LNCaP clone FGC (cell line): ENCODE data around the gene WNK2.

Experiments used
- DNase-seq: peaks from one replicate; pipeline ENCODE4 v3.0.0-alpha.2; 2011; ENCODE audit warnings: low read depth
- H3K4me3 ChIP-seq: 2 replicates; pipeline ENCODE4 v1.5.1; 2011; ENCODE audit warnings: mild to moderate bottlenecking, low read depth, low read length, control low read depth
- TF ChIP-seq, protein P1 (sequence below): IDR thresholded peaks from 2 replicates; pipeline ENCODE4 v1.5.1; 2012; ENCODE audit warnings: mild to moderate bottlenecking; ENCODE audit not compliant: control insufficient read depth, insufficient read depth; ENCODE audit errors: extremely low read depth

Gene WNK2

DNA sequence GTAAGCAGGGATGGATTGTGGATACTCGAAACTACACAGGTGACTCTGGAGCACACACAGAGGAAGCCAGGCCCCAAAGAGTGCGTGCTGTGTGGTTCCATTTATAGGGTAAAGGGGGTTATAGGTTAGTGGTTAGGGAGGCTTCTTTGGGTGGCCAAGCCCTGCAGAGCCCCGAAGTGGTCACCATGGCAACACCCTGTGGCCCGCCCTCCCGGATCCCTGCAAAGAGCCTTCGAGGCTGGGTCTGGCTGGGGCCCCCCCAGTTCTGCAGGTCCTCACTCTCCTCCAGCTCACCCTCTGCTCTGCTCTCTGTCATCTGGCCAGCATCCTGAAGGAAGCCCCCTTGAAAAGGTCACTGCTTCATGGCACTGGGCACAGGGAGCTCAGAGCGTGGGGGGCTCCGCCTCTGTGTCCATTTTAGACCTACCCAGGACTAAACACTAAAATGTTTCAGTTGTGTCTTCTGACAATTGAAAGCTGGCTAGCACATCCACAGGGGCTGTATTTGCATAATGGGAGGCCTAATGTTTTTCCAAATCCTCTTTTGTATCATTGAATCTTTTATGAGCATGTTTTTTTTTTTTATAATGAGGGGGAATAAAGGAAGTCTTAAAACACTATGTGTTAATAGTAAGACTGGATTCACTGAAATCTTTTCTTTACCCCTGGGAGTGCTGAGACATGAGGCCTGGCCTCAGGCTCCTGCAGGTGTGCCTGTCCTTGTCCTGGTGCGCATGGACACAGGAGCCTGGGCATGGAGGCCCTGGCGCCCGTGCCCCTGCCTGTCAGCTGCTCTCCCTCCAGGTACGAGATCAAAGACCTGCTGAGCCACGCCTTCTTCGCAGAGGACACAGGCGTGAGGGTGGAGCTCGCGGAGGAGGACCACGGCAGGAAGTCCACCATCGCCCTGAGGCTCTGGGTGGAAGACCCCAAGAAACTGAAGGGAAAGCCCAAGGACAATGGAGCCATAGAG, 55.3 kb downstream of the WNK2 start:
- no peak overlapping the region for H3K4me3 ChIP-seq
- TF ChIP-seq, protein P1, sequence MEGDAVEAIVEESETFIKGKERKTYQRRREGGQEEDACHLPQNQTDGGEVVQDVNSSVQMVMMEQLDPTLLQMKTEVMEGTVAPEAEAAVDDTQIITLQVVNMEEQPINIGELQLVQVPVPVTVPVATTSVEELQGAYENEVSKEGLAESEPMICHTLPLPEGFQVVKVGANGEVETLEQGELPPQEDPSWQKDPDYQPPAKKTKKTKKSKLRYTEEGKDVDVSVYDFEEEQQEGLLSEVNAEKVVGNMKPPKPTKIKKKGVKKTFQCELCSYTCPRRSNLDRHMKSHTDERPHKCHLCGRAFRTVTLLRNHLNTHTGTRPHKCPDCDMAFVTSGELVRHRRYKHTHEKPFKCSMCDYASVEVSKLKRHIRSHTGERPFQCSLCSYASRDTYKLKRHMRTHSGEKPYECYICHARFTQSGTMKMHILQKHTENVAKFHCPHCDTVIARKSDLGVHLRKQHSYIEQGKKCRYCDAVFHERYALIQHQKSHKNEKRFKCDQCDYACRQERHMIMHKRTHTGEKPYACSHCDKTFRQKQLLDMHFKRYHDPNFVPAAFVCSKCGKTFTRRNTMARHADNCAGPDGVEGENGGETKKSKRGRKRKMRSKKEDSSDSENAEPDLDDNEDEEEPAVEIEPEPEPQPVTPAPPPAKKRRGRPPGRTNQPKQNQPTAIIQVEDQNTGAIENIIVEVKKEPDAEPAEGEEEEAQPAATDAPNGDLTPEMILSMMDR, result no peak
- no peak for DNase-seq

DNA sequence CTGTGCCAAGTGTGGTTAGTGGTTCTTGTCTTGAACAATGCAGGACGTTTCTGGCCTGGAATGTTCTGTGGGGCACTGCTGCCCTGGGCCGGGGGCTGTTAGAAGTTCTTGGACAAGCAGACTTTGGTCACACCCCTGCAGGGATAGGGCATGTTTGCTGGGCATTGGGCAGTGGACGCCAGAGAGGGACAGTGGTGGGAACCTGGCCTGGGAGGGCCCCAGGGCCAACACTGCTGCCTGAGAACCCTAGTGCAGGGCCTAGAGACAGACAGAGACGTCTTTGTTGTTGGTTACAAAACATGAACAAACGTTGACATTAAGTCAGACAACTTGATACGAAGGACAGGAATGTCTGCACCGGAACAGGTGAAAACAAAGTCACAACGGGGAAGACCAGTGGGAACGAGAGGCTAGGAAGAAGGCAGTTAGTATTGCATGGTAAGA, 57.0 kb downstream of the WNK2 start:
- no peak overlapping the region for H3K4me3 ChIP-seq
- TF ChIP-seq, protein P1, result no peak
- DNase-seq, result no peak

DNA sequence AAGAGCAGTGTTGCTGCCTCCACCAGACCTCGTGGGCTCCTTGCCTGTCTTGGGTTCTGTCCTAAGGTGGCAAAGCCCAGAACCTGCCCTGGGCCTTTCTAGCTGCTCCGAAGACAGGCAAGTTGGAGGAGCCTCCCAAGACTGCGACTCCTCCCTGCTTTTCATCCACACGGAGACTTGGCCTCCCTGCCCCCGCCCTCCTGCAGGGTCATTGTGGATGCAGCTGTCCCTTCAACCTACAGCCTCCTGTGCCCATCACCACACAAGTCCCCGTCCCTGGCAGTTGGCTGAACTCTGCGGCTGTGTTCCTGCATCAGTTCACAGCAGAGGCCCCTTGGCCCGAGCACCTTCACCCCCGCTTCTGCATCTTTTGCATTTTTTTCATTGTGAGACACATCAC, 59.2 kb downstream of the WNK2 start:
- no peak for DNase-seq
- TF ChIP-seq, protein P1, result no peak
- no peak overlapping the region for H3K4me3 ChIP-seq

DNA sequence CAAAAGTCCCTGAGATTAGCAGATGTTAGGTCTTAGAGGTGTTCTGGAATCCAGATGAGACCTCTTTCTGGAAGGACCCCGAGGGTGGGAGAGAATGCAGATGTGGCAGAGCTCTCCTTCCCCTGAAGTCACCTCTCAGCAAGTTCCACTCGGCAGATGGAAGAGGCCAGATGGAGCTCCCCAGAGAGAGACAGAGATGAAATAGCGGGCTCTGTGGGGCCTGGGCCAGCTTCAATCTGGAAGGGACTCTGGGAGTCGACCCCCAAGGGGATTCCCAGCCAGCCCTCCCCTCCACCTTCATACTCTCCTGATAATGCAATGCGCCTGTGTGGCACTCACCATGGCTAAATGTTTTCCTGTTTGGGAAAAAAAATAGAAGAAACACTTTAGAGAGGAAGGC, 60.2 kb downstream of the WNK2 start:
- TF ChIP-seq, protein P1, result no peak
- DNase-seq, result no peak
- no peak overlapping the region for H3K4me3 ChIP-seq

DNA sequence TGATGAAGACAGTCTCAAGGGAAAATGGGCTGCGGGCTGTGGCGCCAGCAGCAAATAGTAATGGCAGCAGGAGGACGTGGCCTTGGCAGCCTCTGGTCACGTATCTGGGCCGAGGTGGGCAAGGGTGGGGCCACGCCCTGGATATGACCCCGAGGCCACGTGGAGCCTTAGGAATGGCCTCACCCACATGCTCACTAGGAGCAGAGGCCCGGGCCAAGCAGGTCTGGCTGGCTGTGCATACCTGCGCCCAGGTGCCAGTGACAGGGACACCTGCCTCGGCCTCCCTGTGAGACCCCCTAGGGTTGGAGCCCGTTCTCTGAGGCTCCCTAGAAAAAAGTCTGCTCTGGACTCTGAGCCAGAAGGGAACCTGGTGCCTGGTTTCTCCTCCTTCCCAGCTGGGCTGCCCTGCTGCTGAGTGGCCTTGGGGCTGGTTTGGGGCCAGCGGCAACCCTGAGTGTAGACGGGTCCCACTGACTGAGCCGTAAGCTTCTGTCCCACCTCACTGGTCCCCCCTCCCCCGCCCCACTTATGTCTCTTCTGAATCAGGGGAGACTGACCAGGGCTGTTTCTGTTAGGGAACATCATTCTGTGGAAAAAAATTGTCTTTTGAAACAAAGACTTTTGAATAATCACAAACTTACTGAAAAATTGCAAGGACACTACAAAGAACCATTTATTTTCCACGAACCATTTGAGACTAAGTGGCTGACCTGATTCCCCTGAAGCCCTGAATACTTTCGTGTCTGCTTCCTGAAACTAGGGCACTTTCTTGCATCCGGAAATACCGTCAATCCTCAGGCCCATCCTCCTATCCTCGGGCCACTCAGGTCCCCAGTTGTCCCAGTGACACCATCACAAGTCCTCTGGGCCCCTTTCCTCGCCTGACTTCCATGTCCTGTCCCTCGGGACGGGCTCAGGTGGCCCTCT, 60.8 kb downstream of the WNK2 start:
- TF ChIP-seq, protein P1, result no peak
- no peak overlapping the region for H3K4me3 ChIP-seq
- DNase-seq, result no peak

DNA sequence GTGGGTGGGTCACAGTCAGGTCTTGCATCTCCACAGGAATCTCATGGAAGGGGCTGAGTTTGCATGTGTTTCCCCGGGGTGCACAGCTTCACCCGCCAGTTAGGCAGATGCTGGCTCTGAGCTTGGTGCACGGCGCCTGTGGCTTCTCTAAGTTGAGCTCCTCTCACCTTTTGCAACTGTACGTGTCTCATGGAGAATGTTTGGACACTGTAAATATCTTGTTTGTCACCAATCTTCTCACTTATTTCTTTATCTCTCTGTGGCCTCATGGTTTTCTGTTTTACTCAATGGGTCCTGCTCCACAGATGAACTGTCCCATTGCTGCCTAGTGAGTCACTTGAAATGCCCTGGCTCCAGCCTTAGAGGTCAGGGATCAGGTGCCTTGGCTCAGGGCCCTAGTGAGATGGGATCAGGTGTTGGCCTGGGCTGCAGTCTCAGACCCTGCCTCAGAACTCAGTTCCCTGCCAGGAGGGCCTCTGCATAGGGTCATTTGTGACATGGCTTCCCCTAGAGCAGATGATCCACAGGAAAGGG, 61.6 kb downstream of the WNK2 start:
- TF ChIP-seq, protein P1, result no peak
- no peak for DNase-seq
- H3K4me3 ChIP-seq, result no peak overlapping the region
